Mesendoderm (in vitro differentiated cells): ENCODE data around the gene ACSF3.

Experiments used
- DNase-seq: peaks from one replicate; pipeline ENCODE4 v3.0.0; 2013
- H2AK5ac ChIP-seq: 2 replicates; pipeline ENCODE4 v1.6.1; 2013; ENCODE audit warnings: low read length, inconsistent platforms
- H2BK120ac ChIP-seq: 2 replicates; pipeline ENCODE4 v1.6.1; 2013; ENCODE audit warnings: low read depth, mild to moderate bottlenecking, low read length, moderate library complexity, mixed read lengths
- H2BK15ac ChIP-seq: replicated peaks from 2 replicates; pipeline ENCODE4 v1.6.1; 2013; ENCODE audit warnings: low read depth, mild to moderate bottlenecking, moderate library complexity
- H2BK5ac ChIP-seq: 2 replicates; pipeline ENCODE4 v1.6.1; 2013; ENCODE audit warnings: low read length, inconsistent platforms
- H3K18ac ChIP-seq: 2 replicates; pipeline ENCODE4 v1.6.1; 2013; ENCODE audit warnings: mild to moderate bottlenecking, low read length, mixed read lengths
- H3K23ac ChIP-seq: one replicate; pipeline ENCODE4 v1.6.1; 2013; ENCODE audit warnings: low read length
- H3K27ac ChIP-seq: 2 replicates; pipeline ENCODE4 v1.5.1; 2013; ENCODE audit warnings: low read depth, mild to moderate bottlenecking, inconsistent platforms, low read length, moderate library complexity
- H3K27me3 ChIP-seq: 2 replicates; pipeline ENCODE4 v1.6.1; 2013; ENCODE audit warnings: low read length, control low read depth, mild to moderate bottlenecking, inconsistent platforms; ENCODE audit not compliant: insufficient read depth, poor library complexity
- H3K36me3 ChIP-seq: 2 replicates; pipeline ENCODE4 v1.6.1; 2013; ENCODE audit warnings: low read length, inconsistent platforms; ENCODE audit not compliant: control insufficient read depth, insufficient read depth
- H3K4ac ChIP-seq: one replicate; pipeline ENCODE4 v1.6.1; 2013; ENCODE audit warnings: low read depth, mild to moderate bottlenecking, low read length, moderate library complexity
- H3K4me1 ChIP-seq: 2 replicates; pipeline ENCODE4 v1.6.1; 2013; ENCODE audit warnings: low read depth, low read length, inconsistent platforms; ENCODE audit not compliant: control insufficient read depth
- H3K4me2 ChIP-seq: 2 replicates; pipeline ENCODE4 v1.6.1; 2013; ENCODE audit warnings: low read length
- H3K4me3 ChIP-seq: 2 replicates; pipeline ENCODE4 v1.5.1; 2013; ENCODE audit warnings: mild to moderate bottlenecking, low read length
- H3K56ac ChIP-seq: one replicate; pipeline ENCODE4 v1.6.1; 2013; ENCODE audit warnings: low read length
- H3K79me1 ChIP-seq: 2 replicates; pipeline ENCODE4 v1.6.1; 2013; ENCODE audit warnings: low read length, inconsistent platforms
- H3K79me2 ChIP-seq: 2 replicates; pipeline ENCODE4 v1.6.1; 2013; ENCODE audit warnings: mild to moderate bottlenecking, low read length; ENCODE audit not compliant: control insufficient read depth, insufficient read depth
- H3K9ac ChIP-seq: 2 replicates; pipeline ENCODE4 v1.6.1; 2013; ENCODE audit warnings: low read length, inconsistent platforms
- H4K5ac ChIP-seq: one replicate; pipeline ENCODE4 v1.6.1; 2013; ENCODE audit warnings: low read length
- H4K8ac ChIP-seq: one replicate; pipeline ENCODE4 v1.6.1; 2013; ENCODE audit warnings: low read depth, mild to moderate bottlenecking, control low read depth, low read length, moderate library complexity
- WGBS: extraction: QIAGEN DNeasy Blood & Tissue Kit; methylation state at CpG from one replicate; pipeline ENCODE4 v1.1.7; 2013; ENCODE audit warnings: low lambda C conversion rate, missing lambda C conversion rate; ENCODE audit not compliant: insufficient coverage; ENCODE audit errors: extremely low coverage; 5-methylcytosine and 5-hydroxymethylcytosine counted together

Gene ACSF3

DNA sequence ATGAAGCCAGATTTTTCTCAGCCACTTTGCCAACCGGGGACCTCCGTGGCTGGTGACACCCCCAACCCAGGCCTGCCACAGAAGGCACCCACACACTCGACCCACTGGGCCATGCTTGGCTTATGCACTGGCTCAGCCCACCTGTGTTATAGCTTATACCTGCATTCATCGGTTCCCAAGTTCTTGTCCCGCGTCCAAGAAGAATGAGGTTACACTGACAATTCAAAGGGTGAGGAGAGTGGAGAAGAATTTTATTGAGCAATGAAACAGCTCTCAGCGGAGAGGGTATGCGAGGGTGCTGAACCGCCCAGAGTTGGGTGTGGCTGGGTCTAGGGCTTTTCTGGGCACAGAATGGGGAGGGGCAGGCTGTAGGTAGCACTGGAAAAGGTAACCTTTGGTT is 55.7 kb downstream of the ACSF3 start:
- Histone ChIP-seq H2BK120ac (no peak overlapping the region), H3K4me1 (no peaks in the 10 kb centered on the region), H3K4ac (no peak overlapping the region), H3K18ac (no peak overlapping the region), H3K79me1 (no peaks in the 10 kb centered on the region), H2AK5ac (no peak overlapping the region), H2BK15ac (no peak overlapping the region), H3K27me3 (no peaks in the 10 kb centered on the region), H3K9ac (no peak overlapping the region), H3K4me3 (no peak overlapping the region), H3K27ac (no peak overlapping the region), H2BK5ac (no peak overlapping the region), H4K8ac (no peak overlapping the region), H3K36me3 (no peaks in the 10 kb centered on the region), H3K23ac (no peak overlapping the region), H3K4me2 (no peak overlapping the region), H4K5ac (no peak overlapping the region), H3K79me2 (no peaks in the 10 kb centered on the region), H3K56ac (no peak overlapping the region)
- no CpG with 5 or more reads among the region's 9 CpGs for WGBS
- DNase-seq, result peak; percentile 38

GRCh38 chr16:89150090-89150835 is 56.6 kb downstream of the ACSF3 start:
- no peak overlapping the region for H2BK120ac ChIP-seq
- no peak overlapping the region for H3K4me2 ChIP-seq
- H4K8ac ChIP-seq, result no peak overlapping the region
- H3K4me1 ChIP-seq, result no peaks in the 10 kb centered on the region
- no peak overlapping the region for H2AK5ac ChIP-seq
- WGBS, result no CpG with 5 or more reads among the region's 18 CpGs
- DNase-seq, result no peak
- H3K27me3 ChIP-seq, result no peaks in the 10 kb centered on the region
- no peaks in the 10 kb centered on the region for H3K36me3 ChIP-seq
- H3K9ac ChIP-seq, result no peak overlapping the region
- H3K27ac ChIP-seq, result no peak overlapping the region
- H3K79me2 ChIP-seq, result no peaks in the 10 kb centered on the region
- H3K4me3 ChIP-seq, result no peak overlapping the region
- H3K79me1 ChIP-seq, result no peaks in the 10 kb centered on the region
- no peak overlapping the region for H3K18ac ChIP-seq
- H2BK5ac ChIP-seq, result no peak overlapping the region
- H4K5ac ChIP-seq, result no peak overlapping the region
- no peak overlapping the region for H3K56ac ChIP-seq
- H3K4ac ChIP-seq, result no peak overlapping the region
- H2BK15ac ChIP-seq, result no peak overlapping the region
- no peak overlapping the region for H3K23ac ChIP-seq

DNA sequence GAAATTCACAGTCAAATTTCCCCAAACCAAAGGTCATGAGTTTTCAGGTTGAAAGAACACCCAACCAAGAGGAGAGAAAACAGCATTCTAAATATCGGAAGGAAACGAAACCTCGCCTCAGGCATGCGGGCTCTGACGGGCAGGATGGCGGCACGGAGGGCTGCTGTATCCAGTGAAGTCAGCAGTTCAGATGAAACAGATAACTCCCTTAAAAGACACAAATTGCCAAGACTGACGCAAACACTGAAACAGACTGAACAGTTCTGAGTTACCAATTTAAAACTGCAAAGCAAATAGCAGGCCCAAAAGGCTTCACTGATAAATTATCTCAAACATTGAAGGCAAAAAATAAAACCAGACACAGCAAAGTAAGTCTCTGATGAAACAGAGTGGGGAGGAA is 57.3 kb downstream of the ACSF3 start:
- Histone ChIP-seq H3K56ac (no peak overlapping the region), H3K23ac (no peak overlapping the region), H3K79me1 (no peaks in the 10 kb centered on the region), H3K27ac (no peak overlapping the region), H2BK5ac (no peak overlapping the region), H3K4me3 (no peak overlapping the region), H4K8ac (no peak overlapping the region), H3K79me2 (no peaks in the 10 kb centered on the region), H2BK120ac (no peak overlapping the region), H3K9ac (no peak overlapping the region), H3K4me2 (no peak overlapping the region), H2AK5ac (no peak overlapping the region), H4K5ac (no peak overlapping the region), H2BK15ac (no peak overlapping the region), H3K27me3 (no peaks in the 10 kb centered on the region), H3K18ac (no peak overlapping the region), H3K36me3 (no peaks in the 10 kb centered on the region), H3K4ac (no peak overlapping the region), H3K4me1 (no peaks in the 10 kb centered on the region)
- no CpG with 5 or more reads among the region's 8 CpGs for WGBS
- no peak for DNase-seq

DNA sequence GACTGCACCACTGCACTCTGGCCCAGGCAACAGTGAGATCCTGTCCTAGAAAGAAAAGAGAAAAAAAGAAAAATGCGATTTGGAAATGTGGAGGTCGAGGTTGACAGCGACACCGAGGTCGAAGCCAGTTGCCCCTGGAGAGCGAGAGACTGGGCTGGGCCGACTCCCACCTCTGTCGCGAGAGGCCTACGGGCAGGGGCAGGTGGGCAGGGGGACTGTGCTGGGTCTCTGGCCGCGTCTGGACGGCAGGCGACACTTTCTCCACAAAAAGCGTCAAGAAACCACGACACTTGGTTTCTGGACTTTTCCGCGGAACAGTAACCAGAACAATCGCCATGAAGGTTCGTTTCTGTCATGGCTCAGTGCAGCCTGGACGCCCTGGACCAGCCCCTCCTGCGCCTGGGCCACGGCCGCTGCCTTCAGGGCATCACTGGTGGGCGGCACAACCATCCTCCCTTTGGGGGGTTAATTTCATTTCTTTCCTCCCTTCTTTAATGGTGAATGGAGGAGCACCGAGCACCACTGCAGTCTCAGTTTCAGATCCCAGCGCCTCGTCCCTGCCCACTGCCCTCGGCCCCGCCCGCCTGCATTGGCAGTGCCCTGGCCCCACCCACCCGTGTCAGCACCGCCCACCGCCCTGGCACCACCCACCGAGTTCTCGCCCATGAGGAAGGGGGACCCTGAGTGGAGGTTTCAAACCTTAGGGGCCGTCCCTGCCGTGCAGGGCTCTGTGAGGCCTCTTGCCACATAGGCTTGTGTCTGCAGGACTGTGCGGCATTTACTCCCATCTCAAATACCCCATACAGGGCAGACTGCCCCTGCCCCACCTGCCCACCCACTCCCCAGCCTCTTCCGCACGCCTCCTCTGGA is 59.4 kb downstream of the ACSF3 start:
- no peak overlapping the region for H2BK120ac ChIP-seq
- DNase-seq, result no peak
- H3K4me1 ChIP-seq, result no peaks in the 10 kb centered on the region
- no peak overlapping the region for H3K9ac ChIP-seq
- no peaks in the 10 kb centered on the region for H3K36me3 ChIP-seq
- H3K79me1 ChIP-seq, result no peaks in the 10 kb centered on the region
- no peaks in the 10 kb centered on the region for H3K27me3 ChIP-seq
- no peak overlapping the region for H3K4ac ChIP-seq
- no peak overlapping the region for H3K4me3 ChIP-seq
- H2BK5ac ChIP-seq, result no peak overlapping the region
- H4K5ac ChIP-seq, result no peak overlapping the region
- H2BK15ac ChIP-seq, result no peak overlapping the region
- no peak overlapping the region for H3K27ac ChIP-seq
- no peak overlapping the region for H3K4me2 ChIP-seq
- H3K18ac ChIP-seq, result no peak overlapping the region
- H2AK5ac ChIP-seq, result no peak overlapping the region
- WGBS, result no CpG with 5 or more reads among the region's 41 CpGs
- H3K56ac ChIP-seq, result no peak overlapping the region
- no peak overlapping the region for H4K8ac ChIP-seq
- no peaks in the 10 kb centered on the region for H3K79me2 ChIP-seq
- no peak overlapping the region for H3K23ac ChIP-seq

DNA sequence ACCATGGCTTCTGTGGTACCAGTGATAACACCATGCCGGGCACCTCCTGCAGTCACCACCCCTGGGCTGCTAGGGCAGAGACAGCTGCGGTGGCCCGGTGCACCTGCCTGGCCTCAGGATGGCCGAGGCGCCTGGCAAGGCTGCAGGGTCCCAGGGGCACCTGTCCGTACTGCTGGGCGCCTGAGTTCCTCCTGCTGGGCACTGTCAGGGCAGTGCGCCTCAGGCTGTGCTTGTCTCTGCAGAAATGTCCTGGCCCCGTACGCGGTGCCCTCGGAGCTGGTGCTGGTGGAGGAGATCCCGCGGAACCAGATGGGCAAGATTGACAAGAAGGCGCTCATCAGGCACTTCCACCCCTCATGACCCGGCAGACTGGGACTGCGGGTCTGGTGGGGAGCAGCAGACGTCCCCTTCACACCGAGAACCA is 60.2 kb downstream of the ACSF3 start:
- Histone ChIP-seq H3K79me2 (no peaks in the 10 kb centered on the region), H4K8ac (no peak overlapping the region), H3K79me1 (no peaks in the 10 kb centered on the region), H3K4ac (no peak overlapping the region), H3K27me3 (no peaks in the 10 kb centered on the region), H2BK15ac (no peak overlapping the region), H3K56ac (no peak overlapping the region), H3K4me1 (no peaks in the 10 kb centered on the region), H3K4me2 (no peak overlapping the region), H3K27ac (no peak overlapping the region), H3K23ac (no peak overlapping the region), H3K36me3 (no peaks in the 10 kb centered on the region), H2BK120ac (no peak overlapping the region), H2BK5ac (no peak overlapping the region), H2AK5ac (no peak overlapping the region), H3K4me3 (no peak overlapping the region), H3K9ac (no peak overlapping the region), H3K18ac (no peak overlapping the region), H4K5ac (no peak overlapping the region)
- DNase-seq, result no peak
- WGBS, result no CpG with 5 or more reads among the region's 19 CpGs
